Fibroblast of peridontal ligament (primary cell): ENCODE results near the gene VGLL4.

Experiments
- DNase-seq: peaks from one replicate; pipeline ENCODE4 v3.0.0-alpha.2; 2010; ENCODE audit errors: extremely low read depth

The VGLL4 gene

DNA sequence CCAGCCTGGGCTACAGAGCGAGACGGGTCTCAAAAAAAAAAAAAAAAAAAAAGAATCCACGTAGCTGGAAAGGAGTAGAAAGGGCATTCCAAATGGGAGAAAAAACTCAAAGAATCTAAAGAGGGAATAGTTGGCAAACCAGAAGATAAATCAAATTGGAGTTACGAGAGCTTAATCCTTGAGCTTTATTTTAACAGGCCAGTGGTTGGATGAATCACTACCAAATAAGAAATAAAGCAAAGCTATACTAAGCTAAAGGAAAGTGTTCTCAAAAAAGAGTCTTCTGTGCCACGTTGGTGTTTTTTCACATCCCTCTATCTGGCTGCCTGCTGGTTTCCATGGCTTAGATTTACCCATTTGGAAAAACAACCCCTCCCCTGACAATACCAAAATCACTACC lies 14.0 kb downstream of the VGLL4 start:
- DNase-seq: peak; percentile 87

DNA sequence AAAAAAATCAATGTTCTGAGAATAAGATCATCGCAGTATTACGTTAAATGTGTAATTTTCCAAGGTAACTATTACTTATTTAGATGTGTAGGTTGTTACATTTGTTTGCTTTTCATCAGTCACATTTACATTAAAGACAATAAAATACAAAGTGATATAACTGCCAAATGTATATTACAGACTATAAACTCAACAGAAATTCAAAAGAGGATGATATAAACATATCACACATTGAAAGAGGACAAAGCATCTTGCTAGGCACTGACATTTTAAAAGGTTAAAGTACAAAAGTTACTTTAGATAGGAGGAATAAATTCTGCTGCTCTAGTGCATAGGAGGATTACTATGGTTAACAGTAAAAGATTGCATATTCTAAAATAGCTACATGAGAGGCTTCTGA lies 16.1 kb downstream of the VGLL4 start:
- no peak for DNase-seq

DNA sequence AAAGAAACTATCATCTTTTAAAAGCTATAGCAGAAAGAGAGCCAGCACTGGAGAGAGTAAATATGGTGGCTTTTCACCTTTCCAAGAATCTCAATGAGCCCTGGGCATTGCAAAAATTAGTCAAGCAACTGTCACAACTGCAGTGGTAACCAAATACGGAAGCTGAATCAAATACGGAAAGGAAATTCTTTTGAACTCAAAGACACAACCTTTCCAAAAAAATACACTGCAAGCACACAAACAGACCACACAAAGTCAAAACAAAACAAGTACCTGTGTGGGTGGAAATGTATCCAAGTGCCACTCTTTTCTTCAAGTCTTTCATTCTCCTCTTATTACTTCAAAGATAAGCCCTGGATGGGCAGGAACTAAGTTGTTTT lies 17.6 kb downstream of the VGLL4 start:
- DNase-seq: no peak

DNA sequence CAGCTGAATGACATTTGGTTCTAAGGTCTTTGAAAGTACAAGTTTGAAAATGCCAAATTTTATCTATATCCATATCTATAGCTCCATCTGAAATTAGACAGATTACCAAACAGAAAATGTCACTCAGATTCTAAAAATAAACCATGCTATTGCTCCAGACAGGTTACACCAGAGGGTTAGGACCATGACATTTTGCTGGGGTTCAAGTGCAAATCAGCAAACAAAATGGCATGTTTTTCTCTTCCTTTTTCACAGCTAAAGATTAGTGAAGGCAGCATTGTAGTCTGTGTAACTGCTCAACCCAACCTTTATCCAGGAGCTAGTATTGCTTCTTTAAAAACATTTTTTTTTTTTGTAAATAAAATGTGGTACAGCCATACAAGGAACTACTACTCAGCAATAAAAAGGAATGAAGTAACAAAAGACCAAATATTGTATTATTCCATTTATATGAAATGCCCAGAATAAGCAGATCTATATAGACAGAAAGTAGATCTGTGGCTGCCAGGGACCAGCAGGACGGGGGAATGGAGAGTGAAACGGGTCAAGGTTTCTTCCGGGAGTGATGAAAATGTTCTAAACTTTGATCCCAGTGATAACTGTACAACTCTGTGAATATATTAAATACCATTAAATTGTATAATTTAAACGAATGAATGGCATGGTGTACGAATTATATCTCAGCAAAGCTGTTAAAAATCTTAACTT lies 18.2 kb downstream of the VGLL4 start:
- no peak for DNase-seq

DNA sequence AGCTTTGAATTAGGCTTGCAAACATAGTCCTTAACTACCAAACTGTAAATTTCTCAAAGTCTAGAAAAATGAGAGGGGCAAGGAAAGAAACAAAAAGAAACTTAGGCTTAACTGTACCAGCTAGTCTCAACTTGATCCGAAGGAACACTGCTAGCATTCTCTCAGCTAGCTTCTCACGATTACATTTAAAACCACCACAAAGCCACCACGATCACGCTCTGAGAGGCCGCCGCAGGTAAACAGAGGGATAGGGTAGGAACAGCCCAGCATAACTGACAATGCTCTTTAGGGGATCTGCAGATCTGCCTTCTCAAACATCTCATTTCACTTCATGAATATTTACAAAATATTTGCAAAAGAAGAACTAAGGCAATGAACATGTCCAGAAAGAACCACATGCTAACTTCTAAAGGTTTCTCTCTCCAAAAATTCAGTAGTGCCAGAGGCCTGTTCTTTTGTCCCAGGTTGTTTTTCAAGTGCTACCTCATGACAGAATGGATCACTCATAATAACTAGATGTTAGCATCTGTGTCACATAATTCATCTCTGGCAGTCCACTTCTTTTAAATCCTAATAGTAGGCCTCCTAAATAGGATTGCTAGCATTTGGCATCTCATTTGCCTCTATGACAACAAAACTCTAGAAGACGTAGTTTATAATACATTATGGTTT lies 18.9 kb downstream of the VGLL4 start:
- no peak for DNase-seq

DNA sequence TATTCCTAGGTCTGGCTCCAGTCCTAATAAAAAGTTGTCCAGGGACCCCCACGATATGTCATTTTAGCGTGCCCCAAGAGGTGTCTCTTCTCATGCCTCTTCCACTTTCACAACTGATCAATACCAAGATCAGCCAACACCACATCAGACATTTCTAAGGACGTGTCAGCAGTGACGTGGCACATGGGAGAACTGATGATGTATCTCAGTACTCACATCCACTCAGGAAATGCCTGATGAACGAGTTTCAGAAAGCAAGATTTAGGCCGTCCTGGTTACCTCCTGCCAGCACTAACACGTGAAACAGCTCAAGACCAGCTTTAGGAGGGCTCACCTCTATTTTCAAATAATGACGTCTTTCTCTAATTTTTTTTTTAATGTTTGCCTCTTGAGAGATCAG lies 19.6 kb downstream of the VGLL4 start:
- no peak for DNase-seq

DNA sequence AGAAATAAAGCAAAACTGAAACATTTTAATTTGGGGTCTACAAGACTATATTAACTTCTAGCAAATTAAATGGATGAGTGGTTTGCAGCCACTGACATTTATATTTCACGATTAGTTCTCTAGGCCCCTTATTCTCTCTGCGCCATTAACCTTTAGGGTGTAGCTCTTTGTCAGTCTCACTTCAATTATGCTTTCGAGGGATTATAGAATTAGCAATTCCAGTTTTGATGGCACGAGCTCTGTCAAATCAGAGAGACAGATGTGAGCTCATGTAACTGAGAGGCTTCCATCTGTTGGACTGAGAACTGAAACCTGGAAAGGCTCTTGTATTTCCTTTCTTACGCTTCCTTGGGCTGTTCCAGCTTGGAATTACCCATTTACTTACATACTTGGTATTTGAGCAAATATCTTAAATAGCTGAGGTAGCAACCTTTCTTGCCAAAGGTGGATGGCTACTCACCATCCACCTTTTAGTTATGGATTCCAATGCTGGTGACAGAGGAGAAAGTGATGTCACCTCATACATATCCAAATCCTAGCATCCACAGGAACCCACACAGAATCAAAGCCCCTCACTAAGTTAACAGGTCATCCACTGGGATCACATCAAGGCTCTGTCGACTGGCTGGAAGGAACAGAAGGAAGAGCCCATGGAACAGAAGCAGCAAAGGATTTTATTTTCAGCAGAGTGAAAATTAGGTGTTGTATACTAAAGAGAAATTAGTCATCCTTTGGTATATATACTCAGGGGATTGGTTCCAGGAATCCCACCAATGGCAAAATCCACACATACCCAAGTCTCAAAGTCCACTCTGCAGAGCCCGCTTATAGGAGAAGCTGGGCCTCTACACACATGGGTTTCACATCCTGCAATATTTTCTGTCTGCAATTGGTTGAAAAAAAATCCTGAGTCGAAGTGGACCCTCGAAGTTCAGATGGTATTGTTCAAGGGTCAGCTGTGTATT lies 20.8 kb downstream of the VGLL4 start:
- DNase-seq: no peak

DNA sequence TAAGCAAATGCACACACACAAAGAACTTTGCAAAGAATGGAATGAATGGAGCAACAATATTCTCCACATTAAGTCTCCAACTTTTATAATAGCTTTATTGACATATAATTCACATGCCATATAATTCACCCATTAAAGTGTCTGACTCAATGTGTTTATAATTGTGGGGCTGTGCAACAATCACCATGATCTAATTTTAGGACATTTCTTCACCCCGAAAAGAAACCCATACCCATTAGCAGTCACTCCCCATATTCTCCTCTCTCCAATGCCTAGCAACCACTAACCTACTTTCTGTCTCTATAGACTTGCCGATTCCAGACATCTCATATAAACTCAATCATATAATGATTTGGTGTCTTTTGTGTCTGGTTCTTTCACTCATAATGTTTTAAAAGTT lies 22.6 kb downstream of the VGLL4 start:
- no peak for DNase-seq

DNA sequence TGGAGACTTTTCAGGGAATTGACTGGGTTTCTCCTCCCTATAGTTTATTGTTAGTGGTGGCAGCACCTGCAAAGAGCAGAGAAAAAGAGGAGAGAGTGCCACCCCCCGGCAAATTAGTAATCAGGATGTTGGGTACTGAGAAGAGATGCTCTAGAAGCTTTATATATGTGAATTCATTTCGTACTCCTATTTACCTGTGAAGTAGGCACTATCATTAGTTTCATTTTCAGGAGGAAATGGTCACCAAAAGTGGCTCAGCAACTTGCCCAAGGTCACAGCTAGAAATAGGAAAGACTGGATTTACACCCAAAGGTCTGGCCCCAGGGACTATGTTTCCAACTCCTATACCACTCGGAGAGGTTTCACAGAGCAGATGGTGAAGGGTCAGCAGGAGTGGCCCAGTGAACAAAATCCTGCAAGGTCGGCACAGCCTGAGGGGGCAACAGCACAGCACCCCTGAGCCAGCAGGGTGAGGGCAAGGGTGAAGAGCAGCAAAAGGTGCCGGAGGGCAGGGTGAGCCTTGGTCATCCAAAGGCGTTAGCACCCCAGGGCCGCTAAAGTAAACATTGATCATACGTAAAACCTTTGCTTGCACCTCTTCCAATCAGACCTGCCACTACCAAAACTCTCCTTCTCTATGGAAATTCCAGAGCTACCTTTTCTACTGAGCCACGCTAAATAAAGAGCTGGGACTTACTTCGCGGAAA lies 23.6 kb downstream of the VGLL4 start:
- no peak for DNase-seq

DNA sequence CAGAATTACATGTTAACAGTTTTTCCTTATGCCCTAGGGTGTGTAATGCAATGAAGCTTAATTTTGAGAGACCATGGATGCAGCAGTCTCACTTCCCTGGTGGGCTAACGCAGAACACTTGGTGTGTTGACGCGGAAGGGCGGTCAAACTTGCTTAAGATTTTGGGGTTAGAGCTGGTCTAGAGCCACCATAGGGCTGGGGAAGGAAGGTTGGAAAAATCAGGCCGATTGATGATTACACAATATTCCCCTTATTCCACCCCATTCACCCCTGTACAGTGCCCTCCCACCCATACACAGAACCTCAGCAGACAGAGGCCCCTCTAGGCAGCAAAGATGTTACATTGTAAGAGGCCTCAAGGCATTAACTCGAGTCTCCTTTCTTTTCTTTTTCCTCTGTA lies 24.3 kb downstream of the VGLL4 start:
- DNase-seq: no peak

DNA sequence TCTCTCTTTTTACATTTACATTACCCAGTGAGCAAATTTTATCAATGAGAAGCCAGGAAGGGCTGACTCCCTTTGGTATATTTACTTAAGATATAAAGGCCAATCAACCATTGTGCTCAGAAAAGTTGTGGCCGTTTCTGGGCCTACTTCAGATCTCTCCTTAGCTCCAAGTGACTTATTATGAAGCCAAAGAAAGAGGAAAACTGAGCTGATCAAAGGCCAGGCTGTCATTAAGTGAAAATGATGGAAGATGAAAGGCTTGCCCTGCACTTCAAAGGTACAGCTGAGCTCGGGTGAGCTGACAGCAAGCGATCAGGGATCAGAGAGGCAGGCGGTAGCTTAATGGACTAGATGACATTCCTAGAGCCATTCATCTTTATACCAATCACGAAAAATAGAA lies 24.8 kb downstream of the VGLL4 start:
- no peak for DNase-seq

DNA sequence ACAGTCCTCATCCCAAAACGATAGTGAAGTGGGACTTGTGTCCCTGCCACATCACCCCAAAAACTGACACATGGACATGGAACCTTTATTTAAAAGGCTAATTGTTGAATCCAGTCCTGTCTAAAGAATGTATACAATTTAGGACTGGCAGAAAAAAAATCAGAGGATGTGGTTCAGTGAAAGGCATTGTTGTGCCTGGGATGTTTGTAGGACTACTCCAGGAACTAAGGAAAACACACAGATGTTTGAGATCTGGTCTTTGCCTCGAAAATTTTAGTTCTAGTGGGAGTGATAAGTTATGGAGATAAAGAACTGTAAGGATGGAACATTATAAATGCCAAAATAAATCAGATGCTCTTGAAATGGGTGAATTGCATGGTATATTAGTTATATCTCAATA lies 27.2 kb downstream of the VGLL4 start:
- no peak for DNase-seq

DNA sequence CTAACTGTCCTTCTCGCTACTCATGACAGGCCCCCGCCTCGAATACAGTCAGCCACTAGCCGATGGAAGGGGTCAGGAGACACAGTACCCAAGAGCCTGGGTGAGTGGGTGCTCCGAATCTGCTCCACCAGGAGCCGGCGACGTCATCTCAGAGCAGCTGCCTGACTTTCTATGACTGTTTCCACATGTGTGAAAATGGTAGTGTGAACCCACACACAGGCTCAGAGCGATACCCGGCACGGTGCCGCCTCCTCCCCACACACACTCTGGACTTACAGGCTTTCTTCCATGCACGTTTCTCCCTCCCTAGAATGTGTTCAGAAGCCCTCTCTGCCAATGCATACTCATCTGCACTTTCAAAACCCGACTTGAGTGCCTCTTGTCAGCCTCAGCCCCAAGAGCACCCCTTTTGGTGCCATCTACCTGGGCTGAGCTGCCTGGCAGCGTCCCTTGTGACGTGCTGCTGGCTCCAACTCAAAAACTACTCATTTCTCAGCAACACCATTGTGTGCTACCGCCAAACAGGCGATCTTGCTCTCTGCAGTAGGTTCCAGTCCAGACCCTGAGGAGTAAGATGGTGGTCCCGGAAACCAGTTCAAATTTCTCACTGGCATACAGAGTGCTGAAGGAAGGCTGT lies 29.7 kb downstream of the VGLL4 start:
- no peak for DNase-seq

DNA sequence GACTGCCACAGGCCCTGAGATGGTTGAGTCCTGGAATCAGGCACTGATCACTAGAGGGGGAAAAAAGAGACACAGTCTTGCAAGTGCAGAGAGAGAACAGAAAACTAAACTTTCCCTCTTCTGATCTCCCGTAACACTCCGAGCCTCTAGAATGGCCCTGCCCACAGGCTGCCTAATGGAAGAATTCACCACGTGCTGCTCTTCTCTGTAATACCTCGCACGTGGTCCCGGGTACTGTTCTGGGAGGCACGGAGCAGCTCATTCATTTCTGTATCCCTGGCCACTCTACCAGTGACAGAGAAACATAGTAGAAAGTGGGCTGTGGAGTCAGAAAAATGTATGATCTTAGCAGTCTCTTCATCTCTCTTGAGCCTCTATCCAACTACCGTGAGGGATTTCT lies 30.4 kb downstream of the VGLL4 start:
- DNase-seq: no peak

DNA sequence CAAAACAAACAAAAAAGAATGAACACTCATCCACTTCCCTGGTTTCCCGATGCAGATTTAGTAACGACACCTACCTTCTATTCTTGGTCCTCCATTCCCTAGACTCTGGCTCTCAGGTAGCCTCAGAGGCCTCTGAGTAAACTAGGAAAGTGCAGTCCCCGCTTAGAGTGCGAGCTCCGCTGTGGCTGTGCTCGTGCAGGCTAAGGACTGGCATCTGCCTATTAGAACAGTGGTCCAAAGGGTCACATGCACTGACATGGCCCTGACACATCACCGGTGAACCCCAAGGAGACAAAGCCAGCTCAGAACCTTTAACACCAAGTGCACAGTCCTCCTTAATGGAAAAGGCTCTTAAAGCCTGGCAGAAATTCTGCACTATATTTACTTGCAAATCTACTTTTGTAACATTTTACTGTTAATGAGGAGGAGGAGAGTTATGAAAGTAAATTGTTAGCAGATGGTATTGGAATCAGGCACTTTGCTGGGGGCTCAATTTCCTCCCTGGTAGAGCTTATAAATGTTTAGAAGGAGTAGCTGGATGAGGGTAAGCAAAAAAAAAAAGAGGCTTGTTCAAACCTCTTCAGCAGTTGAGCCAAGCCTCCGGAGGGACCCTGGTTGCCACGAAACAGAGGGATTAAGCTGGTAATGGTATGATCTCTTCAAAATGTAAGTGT lies 31.1 kb downstream of the VGLL4 start:
- DNase-seq: peak; percentile 92

DNA sequence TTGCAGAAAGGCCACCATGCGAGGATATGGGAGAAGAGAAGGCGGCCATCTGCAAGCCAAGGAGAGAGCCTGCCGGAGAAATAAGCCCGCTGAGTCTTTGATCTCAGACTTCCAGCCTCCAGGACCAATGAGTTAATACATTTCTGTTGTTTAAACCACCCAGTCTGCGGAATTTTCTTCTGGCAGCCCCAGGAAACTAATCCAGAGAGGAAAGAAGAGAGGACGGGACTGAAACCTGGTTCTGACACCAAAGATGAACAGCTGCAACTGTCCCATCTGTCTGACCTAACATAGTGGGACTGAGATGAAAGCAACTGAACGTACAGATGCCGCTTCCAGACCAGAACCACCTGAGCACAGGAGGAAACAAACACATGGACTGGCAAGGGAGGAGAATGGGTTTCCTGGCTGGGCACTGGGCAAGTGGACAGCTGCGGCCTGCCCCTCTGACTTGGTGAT lies 32.3 kb downstream of the VGLL4 start:
- no peak for DNase-seq

DNA sequence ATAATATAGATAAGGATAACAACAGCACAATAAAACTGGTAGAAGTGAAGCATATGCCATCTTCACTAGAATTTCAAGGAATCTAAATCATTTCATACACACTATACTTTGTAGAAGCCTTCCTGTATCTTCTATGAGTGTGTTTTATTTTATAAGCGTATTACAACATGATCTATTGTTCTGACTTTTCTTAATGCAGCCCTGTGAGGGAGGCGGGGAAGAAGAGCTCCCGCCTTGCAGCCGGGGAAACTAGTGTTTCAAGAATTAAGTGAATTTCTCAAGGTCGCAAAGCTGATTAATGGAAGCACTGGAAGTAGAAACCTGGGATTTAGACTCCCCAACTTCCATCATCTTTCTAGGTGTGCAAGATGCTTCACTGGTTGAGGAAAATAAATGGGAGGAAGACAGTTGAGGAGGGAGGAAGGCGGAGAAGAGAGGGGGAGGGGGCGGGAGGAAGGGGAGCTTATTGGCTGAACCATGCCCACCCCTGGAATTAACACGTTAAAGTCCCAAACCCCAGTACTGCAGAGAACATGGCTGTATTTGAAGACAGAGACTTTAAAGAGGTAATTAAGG lies 32.9 kb downstream of the VGLL4 start:
- DNase-seq: no peak

DNA sequence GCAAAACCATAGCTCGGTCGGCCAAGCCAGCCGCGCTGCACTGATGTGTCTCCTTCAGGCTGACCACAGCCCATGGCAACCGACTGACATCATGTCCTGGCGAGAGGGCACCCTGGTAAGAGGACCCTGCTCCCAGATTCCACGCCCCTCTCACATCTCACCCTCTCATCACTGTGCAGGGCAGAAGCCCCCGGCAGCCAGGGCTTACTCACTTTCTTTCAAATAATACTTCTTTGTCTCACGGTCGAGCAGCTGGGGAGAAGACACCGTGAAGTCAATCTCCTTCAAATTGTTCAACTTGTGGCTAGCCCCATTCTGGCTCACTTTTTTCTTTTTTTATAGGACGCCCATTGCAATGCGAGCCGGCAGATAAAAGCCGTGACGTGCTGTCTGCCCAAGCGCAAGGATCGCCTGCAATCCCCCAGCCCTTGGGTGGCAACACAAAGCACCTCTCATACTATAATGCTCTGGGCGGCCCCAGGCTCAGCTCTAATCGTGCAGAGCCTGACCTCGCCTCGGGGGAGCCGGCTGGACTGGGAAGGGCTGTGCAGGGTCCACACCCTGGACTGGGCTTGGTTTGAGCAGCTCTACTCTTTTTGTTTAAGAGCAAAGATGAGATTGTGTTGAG lies 33.6 kb downstream of the VGLL4 start:
- peak; percentile 80 for DNase-seq

DNA sequence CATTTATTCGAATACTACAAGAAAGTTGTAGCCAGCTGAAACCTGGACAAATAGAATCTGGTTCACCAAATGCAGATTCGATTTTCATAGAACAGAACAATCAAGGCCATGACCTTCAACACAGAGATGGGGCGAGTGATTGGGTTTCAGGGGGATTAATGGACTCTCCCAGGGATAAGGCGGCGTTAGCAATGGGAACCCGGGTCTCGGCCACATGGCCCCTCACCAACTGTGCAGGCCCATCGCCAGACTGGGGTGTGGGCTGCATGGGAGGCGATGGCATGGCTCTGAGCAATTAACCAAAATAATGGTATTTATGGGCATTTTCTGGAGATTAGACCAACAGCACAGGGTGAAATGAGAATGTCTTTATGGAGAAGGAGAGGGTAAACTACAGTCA lies 34.2 kb downstream of the VGLL4 start:
- no peak for DNase-seq

DNA sequence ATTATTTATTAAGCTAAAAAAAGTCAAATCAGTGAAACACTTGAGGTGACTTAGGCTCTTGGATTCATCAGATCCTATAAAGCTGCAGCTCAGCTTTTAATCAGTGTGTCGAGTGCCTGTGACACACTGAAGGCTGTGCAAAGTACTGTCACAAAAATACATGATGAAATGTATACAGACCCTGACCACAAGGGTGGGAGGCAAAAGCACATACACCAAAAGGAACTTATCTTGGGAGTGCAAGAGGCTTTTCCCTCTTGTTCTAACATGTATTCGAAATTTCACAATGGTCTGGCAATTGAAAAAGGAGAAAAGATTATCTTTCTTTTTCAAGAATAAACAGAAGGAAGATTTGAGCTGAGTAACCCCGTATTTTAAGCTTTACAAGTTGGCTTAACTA lies 35.9 kb downstream of the VGLL4 start:
- DNase-seq: peak; percentile 66
